ENCODE results near the gene CYP19A1.

DNA sequence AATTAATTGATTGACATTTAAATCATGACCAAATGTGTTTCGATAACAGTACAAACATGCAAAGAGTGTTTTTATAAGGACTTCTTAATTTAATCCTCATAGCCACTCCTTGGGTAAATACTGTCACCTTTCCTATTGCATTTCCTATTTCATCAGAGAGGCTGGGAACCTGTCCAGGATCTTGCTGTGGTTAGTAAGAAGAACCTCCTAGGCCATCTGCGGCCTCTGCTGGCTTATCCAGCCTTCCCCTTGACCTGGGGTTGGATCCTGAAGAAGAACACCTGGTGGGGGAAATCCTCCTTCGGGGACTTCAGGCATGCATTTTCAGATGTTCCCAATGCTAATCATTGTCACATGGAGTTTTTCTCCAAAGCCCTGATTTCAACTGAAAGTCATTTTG lies 28.5 kb upstream of the CYP19A1 start:
- no peak for TF ChIP-seq CTCF (IDR thresholded peaks at IDR 0.05; ENCODE audit: low read length)
- no peak for TF ChIP-seq EZH2 (IDR thresholded peaks at IDR 0.05; ENCODE audit: borderline replicate concordance, low read length)

Measured in OCI-LY1 (cell line).